Raji (cell line): ENCODE results near the gene SMARCD1.

Experiments
- POLR2A ChIP-seq: IDR thresholded peaks from 2 replicates; pipeline ENCODE4 v1.6.1; 2011; ENCODE audit warnings: low read depth, low read length, control low read depth; ENCODE audit not compliant: insufficient read depth

SMARCD1 gene

DNA sequence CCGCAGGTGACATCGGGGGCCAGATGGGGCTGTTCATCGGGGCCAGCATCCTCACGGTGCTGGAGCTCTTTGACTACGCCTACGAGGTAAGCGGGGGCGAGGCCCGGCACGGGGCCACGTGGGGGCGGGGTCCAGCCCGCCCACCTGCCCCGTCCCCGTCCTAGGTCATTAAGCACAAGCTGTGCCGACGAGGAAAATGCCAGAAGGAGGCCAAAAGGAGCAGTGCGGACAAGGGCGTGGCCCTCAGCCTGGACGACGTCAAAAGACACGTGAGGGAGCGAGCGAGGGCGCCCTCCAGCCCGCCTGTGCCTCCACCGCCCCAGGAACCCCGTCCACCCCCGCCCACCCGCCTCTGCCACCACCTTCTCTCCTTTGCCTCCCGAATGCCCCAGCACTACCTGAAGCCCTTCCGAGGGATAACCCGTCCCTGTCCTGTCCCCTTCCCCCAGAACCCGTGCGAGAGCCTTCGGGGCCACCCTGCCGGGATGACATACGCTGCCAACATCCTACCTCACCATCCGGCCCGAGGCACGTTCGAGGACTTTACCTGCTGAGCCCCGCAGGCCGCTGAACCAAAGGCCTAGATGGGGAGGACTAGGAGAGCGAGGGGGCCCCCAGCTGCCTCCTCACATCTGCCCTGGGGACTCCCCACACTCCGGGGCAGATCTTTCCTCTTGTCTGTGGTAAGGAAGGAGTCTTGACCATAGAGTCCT is 3.9 kb upstream of the SMARCD1 start:
- no peak for TF ChIP-seq POLR2A

- TF ChIP-seq POLR2A = no peak
Observed at GRCh38 chr12:50082644-50083043, 2.5 kb upstream of the SMARCD1 start.

DNA sequence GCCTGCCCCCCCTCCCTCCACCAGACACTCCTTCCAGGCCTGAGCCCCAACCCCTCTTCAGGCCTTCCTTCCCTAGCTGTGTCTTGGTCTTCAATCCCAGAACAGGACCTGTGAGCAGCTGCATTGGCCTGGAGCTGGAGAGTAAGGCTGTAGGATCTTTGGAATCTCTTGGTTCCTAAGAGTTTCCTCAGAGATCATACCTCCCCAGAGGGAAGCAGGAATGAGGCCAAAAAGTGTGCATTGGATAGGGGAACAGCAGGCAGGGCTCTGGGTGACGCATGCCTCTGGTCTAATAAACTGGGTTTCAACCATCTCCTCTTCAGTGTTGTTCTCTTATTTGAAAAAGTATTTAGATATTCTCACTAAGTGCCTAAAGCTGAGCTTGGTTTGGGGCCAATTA is 1.8 kb upstream of the SMARCD1 start:
- TF ChIP-seq POLR2A = no peak

DNA sequence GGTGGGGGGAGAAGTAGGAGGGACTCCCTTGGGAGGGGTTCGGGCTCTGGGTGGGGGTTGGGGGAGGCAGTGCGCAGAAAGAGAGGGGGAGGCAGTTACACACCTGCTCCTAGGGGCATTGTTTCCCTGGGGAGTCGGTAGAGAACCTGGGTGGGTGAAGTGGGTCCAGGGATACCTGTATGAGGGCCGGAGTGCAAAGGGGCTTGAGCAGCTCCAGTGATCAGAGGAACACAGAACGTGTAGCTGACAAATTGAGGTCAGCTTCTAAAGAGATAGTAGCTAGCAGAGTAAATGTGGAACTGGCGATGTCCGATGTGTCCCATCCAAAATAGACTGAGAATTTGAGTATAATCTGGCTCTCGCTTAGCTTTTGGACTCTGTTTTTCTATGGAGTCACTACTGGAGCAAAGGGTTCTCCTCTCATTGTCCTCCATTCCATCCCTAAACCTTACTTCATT is 502 bp downstream of the SMARCD1 start:
- no peak for TF ChIP-seq POLR2A

DNA sequence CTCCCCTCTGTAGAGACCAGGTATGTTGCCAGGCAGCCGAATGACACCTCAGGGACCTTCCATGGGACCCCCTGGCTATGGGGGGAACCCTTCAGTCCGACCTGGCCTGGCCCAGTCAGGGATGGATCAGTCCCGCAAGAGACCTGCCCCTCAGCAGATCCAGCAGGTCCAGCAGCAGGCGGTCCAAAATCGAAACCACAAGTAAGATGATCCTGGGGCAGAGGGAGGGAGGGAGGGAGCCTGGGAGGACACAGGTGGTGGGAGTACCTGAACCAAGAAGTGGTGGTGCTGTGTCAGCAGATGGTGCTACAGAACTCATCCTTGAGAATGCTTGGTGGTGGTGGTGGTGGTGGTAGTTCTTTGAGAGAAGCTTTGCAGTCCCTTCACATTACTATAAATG is 1.0 kb downstream of the SMARCD1 start:
- no peak for TF ChIP-seq POLR2A

- no peak for TF ChIP-seq POLR2A
Observed at GRCh38 chr12:50087151-50087550, 2.0 kb downstream of the SMARCD1 start.

- no peak for TF ChIP-seq POLR2A
Observed at GRCh38 chr12:50087995-50088394, 2.9 kb downstream of the SMARCD1 start.

GRCh38 chr12:50088577-50089335 is 3.6 kb downstream of the SMARCD1 start:
- no peak for TF ChIP-seq POLR2A

- no peak for TF ChIP-seq POLR2A
Observed at GRCh38 chr12:50089730-50090129, 4.6 kb downstream of the SMARCD1 start.

- no peak for TF ChIP-seq POLR2A
Observed at GRCh38 chr12:50090391-50090790, 5.2 kb downstream of the SMARCD1 start.

GRCh38 chr12:50097952-50098351 is 12.8 kb downstream of the SMARCD1 start:
- TF ChIP-seq POLR2A = no peak

- no peak for TF ChIP-seq POLR2A
Observed at GRCh38 chr12:50099302-50100008, 14.3 kb downstream of the SMARCD1 start.

DNA sequence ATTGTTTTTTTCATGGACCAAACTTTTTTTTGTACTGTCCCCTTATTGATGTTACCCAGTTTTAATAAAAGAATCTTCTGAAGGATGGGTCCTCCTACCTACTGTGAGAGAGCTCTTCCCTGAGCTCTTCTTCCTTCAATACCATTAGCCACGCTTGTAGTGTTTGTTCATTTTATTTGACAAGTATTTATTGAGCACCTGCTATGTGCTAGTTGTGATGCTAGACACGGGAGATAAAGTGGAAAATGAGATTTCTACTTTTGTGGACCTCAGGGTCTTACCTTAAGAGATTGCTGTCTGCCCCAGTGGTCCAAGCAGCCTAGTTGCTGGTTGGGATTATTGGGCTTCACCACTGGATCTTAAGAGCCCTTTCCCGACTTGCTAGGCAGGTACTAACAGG is 15.4 kb downstream of the SMARCD1 start:
- TF ChIP-seq POLR2A = no peak

GRCh38 chr12:50101663-50102062 is 16.5 kb downstream of the SMARCD1 start:
- no peak for TF ChIP-seq POLR2A

GRCh38 chr12:50102131-50102531 is 17.0 kb downstream of the SMARCD1 start:
- no peak for TF ChIP-seq POLR2A
